ELR (cell line): ENCODE measurements around the gene GOLGA6L6.
"Not testable (repeated sequence)": the region's sequence is repeated elsewhere in the genome, so short reads cannot be mapped to it uniquely, and the experiment has no call there.

ENCODE experiments used
- DNase-seq: peaks from one replicate; pipeline ENCODE4 v3.0.0-alpha.2; 2015; ENCODE audit warnings: low read depth

Gene GOLGA6L6

GRCh38 chr15:20541700-20542099 is at the start of gene GOLGA6L6:
Gene GOLGA6L6, minus strand, starts transcription at chr15:20541800. Its CDS starts 91 bp downstream, at chr15:20541709.
- DNase-seq, result not testable (repeated sequence)

- DNase-seq, result not testable (repeated sequence)
Measured at GRCh38 chr15:20590069-20590468, 48.5 kb upstream of the GOLGA6L6 start.

- DNase-seq, result not testable (repeated sequence)
Measured at GRCh38 chr15:20586821-20587220, 45.2 kb upstream of the GOLGA6L6 start.

- DNase-seq, result not testable (repeated sequence)
Measured at GRCh38 chr15:20582726-20583115, 41.1 kb upstream of the GOLGA6L6 start.

GRCh38 chr15:20582109-20582725 is 40.6 kb upstream of the GOLGA6L6 start:
- DNase-seq, result not testable (repeated sequence)

GRCh38 chr15:20581261-20582108 is 39.9 kb upstream of the GOLGA6L6 start:
- not testable (repeated sequence) for DNase-seq

GRCh38 chr15:20579662-20580061 is 38.1 kb upstream of the GOLGA6L6 start:
- DNase-seq, result not testable (repeated sequence)

GRCh38 chr15:20551289-20551688 is 9.7 kb upstream of the GOLGA6L6 start:
- not testable (repeated sequence) for DNase-seq

- DNase-seq, result not testable (repeated sequence)
Measured at GRCh38 chr15:20505926-20506658, 35.5 kb downstream of the GOLGA6L6 start.

GRCh38 chr15:20502839-20503238 is 38.8 kb downstream of the GOLGA6L6 start:
- not testable (repeated sequence) for DNase-seq

- DNase-seq, result not testable (repeated sequence)
Measured at GRCh38 chr15:20501512-20502222, 39.9 kb downstream of the GOLGA6L6 start.

- DNase-seq, result peak; percentile 23
Measured at GRCh38 chr15:20497781-20498180, 43.8 kb downstream of the GOLGA6L6 start.

- not testable (repeated sequence) for DNase-seq
Measured at GRCh38 chr15:20493035-20493434, 48.6 kb downstream of the GOLGA6L6 start.

GRCh38 chr15:20492598-20492997 is 49.0 kb downstream of the GOLGA6L6 start:
- DNase-seq, result not testable (repeated sequence)

- not testable (repeated sequence) for DNase-seq
Measured at GRCh38 chr15:20489320-20489719, 52.3 kb downstream of the GOLGA6L6 start.
